ENCODE measurements around the gene BNC1.
"Not testable (repeated sequence)": the region's sequence is repeated elsewhere in the genome, so short reads cannot be mapped to it uniquely, and the experiment has no call there.

BNC1 gene

GRCh38 chr15:83248151-83249029 is 36.1 kb downstream of the BNC1 start:
- peak; percentile 16 for DNase-seq

GRCh38 chr15:83243634-83244033 is 40.8 kb downstream of the BNC1 start:
- DNase-seq, result no peak

GRCh38 chr15:83230242-83230641 is 54.2 kb downstream of the BNC1 start:
- no peak for DNase-seq

- no peak for DNase-seq
Measured at GRCh38 chr15:83225449-83225848, 59.0 kb downstream of the BNC1 start.

- DNase-seq, result not testable (repeated sequence)
Measured at GRCh38 chr15:83221781-83222180, 62.7 kb downstream of the BNC1 start.

- no peak for DNase-seq
Measured at GRCh38 chr15:83219026-83219425, 65.4 kb downstream of the BNC1 start.

- no peak for DNase-seq
Measured at GRCh38 chr15:83215306-83215705, 69.2 kb downstream of the BNC1 start.

- no peak for DNase-seq
Measured at GRCh38 chr15:83210619-83211018, 73.8 kb downstream of the BNC1 start.

- no peak for DNase-seq
Measured at GRCh38 chr15:83209333-83209732, 75.1 kb downstream of the BNC1 start.

- no peak for DNase-seq
Measured at GRCh38 chr15:83208367-83208661, 76.2 kb downstream of the BNC1 start.

- DNase-seq, result peak; percentile 24
Measured at GRCh38 chr15:83207660-83208366, 76.7 kb downstream of the BNC1 start, which contains the start of gene HDGFL3. Gene HDGFL3, minus strand, starts transcription at chr15:83207823. Its CDS starts 409 bp downstream, at chr15:83207414.

GRCh38 chr15:83207009-83207659 is 77.3 kb downstream of the BNC1 start:
- peak; percentile 13 for DNase-seq

GRCh38 chr15:83206526-83207008 is 77.9 kb downstream of the BNC1 start:
- DNase-seq, result no peak
